Measurements from ENCODE around the gene MARVELD3. TPM values are rescaled to one million over a fixed set of nuclear protein-coding genes. Genes with fewer than 3 reads are reported as not detected.
"Not testable (repeated sequence)": the region's sequence is repeated elsewhere in the genome, so short reads cannot be mapped to it uniquely, and the experiment has no call there.

Gene MARVELD3
- total RNA-seq, 5 donors from 2014 or later (not counting 1 experiment from before 2014, with no cell fraction given) = 0.22 TPM; not detected in 4

DNA sequence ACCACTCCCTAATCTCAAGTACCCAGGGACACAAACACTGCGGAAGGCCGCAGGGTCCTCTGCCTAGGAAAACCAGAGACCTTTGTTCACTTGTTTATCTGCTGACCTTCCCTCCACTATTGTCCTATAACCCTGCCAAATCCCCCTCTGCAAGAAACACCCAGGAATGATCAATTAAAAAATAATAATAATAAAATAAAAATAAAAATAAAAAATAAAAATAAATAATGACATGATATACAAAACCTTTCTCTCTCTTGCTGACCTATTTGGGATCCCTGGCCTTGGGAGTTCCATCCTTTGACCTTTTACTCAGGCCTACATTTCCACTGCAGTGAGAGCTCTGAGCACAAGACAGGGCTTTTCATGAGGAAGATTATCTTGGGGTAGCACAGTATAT, 35.9 kb upstream of the MARVELD3 start:
- DNase-seq; H3K9me3 ChIP-seq; H3K4me3 ChIP-seq (ENCODE audit: control insufficient read depth in 1 of 2, extremely low read depth in 1 of 2, low read length in 1 of 2); H3K9me3 Mint-ChIP-seq; CTCF ChIA-PET; H3K27ac Mint-ChIP-seq; H3K27ac ChIP-seq (ENCODE audit: low read length); ATAC-seq (replicated peaks in 1 of 4); H3K4me1 ChIP-seq (ENCODE audit: control insufficient read depth in 1 of 2, extremely low read depth in 1 of 2, insufficient read depth in 2 of 2, low read length in 2 of 2); H3K4me1 Mint-ChIP-seq; H3K36me3 Mint-ChIP-seq; H3K36me3 ChIP-seq (ENCODE audit: control insufficient read depth in 2 of 2, extremely low read depth in 1 of 2, insufficient read depth in 1 of 2, low read length in 1 of 2); H3K4me3 Mint-ChIP-seq; POLR2A ChIA-PET: not testable (repeated sequence)
- peaks cover 0 to 10% of the 10 kb centered on the region in 2 experiments for H3K27me3 ChIP-seq (replicated peaks in 1 of 2; ENCODE audit: control insufficient read depth in 2 of 2, extremely low read depth in 1 of 2, insufficient read depth in 2 of 2, low read length in 1 of 2)
- no CpG with 5 or more reads among the region's 2 CpGs for WGBS (ENCODE audit: insufficient coverage)
- H3K27me3 Mint-ChIP-seq = peaks cover 47 to 61% of the 10 kb centered on the region in 2 donors

- peaks cover 46 to 63% of the 10 kb centered on the region in 2 donors for H3K27me3 Mint-ChIP-seq
- DNase-seq = no peak
Measured at GRCh38 chr16:71590584-71590983, 35.4 kb upstream of the MARVELD3 start.

GRCh38 chr16:71591917-71592316, 34.1 kb upstream of the MARVELD3 start:
- H3K9me3 Mint-ChIP-seq = no peaks in the 10 kb centered on the region
- no CpG with 5 or more reads among the region's 3 CpGs for WGBS (ENCODE audit: insufficient coverage)
- H3K4me1 Mint-ChIP-seq = no peaks in the 10 kb centered on the region
- no peak overlapping the region for H3K27ac Mint-ChIP-seq
- H3K4me3 Mint-ChIP-seq = no peak overlapping the region
- POLR2A ChIA-PET = no interaction called here
- no peaks in the 10 kb centered on the region for H3K36me3 Mint-ChIP-seq
- no peak for DNase-seq
- Histone ChIP-seq H3K4me3 (ENCODE audit: control insufficient read depth in 1 of 2, extremely low read depth in 1 of 2, low read length in 1 of 2) (no peak overlapping the region), H3K36me3 (ENCODE audit: control insufficient read depth in 2 of 2, extremely low read depth in 1 of 2, insufficient read depth in 1 of 2, low read length in 1 of 2) (no peaks in the 10 kb centered on the region), H3K4me1 (ENCODE audit: control insufficient read depth in 1 of 2, extremely low read depth in 1 of 2, insufficient read depth in 2 of 2, low read length in 2 of 2) (no peaks in the 10 kb centered on the region), H3K27ac (ENCODE audit: low read length) (no peak overlapping the region), H3K9me3 (no peaks in the 10 kb centered on the region), H3K27me3 (replicated peaks in 1 of 2; ENCODE audit: control insufficient read depth in 2 of 2, extremely low read depth in 1 of 2, insufficient read depth in 2 of 2, low read length in 1 of 2) (peaks cover 0 to 13% of the 10 kb centered on the region in 2 experiments)
- CTCF ChIA-PET = interaction anchor here in 1 of 2 donors (1.2 kb wide), 1 partner anchor 19 kb away, joined by 4 read pairs; no protein-coding TSS in a partner anchor
- H3K27me3 Mint-ChIP-seq = peaks cover 35 to 55% of the 10 kb centered on the region in 2 donors
- no peak for ATAC-seq (replicated peaks in 1 of 4)

More at GRCh38 chr16:71590584-71590983, 35.4 kb upstream of the MARVELD3 start:
- Mint-ChIP-seq H3K27ac (no peak overlapping the region), H3K36me3 (no peaks in the 10 kb centered on the region), H3K4me3 (no peak overlapping the region), H3K4me1 (no peaks in the 10 kb centered on the region), H3K9me3 (no peaks in the 10 kb centered on the region)
- H3K4me3 ChIP-seq (ENCODE audit: control insufficient read depth in 1 of 2, extremely low read depth in 1 of 2, low read length in 1 of 2) = no peak overlapping the region
- no peaks in the 10 kb centered on the region for H3K4me1 ChIP-seq (ENCODE audit: control insufficient read depth in 1 of 2, extremely low read depth in 1 of 2, insufficient read depth in 2 of 2, low read length in 2 of 2)
- H3K9me3 ChIP-seq = no peaks in the 10 kb centered on the region
- POLR2A ChIA-PET = no interaction called here
- no peaks in the 10 kb centered on the region for H3K36me3 ChIP-seq (ENCODE audit: control insufficient read depth in 2 of 2, extremely low read depth in 1 of 2, insufficient read depth in 1 of 2, low read length in 1 of 2)
- 78% methylated on average over 4 of the region's 4 CpGs for WGBS (ENCODE audit: insufficient coverage)
- CTCF ChIA-PET = no interaction called here
- ATAC-seq (replicated peaks in 1 of 4) = no peak
- peaks cover 0 to 10% of the 10 kb centered on the region in 2 experiments for H3K27me3 ChIP-seq (replicated peaks in 1 of 2; ENCODE audit: control insufficient read depth in 2 of 2, extremely low read depth in 1 of 2, insufficient read depth in 2 of 2, low read length in 1 of 2)
- H3K27ac ChIP-seq (ENCODE audit: low read length) = no peak overlapping the region

GRCh38 chr16:71593048-71593999, 32.7 kb upstream of the MARVELD3 start:
- Mint-ChIP-seq H3K27ac (no peak overlapping the region), H3K27me3 (peaks cover 30 to 50% of the 10 kb centered on the region in 2 donors), H3K4me1 (no peaks in the 10 kb centered on the region), H3K9me3 (no peaks in the 10 kb centered on the region), H3K36me3 (no peaks in the 10 kb centered on the region), H3K4me3 (no peak overlapping the region)
- no peaks in the 10 kb centered on the region for H3K36me3 ChIP-seq (ENCODE audit: control insufficient read depth in 2 of 2, extremely low read depth in 1 of 2, insufficient read depth in 1 of 2, low read length in 1 of 2)
- no peaks in the 10 kb centered on the region for H3K9me3 ChIP-seq
- DNase-seq = no peak
- no peak for ATAC-seq (replicated peaks in 1 of 4)
- ChIA-PET CTCF (interaction anchor here (0.9 to 1.2 kb wide), 2 partner anchors 18 to 28 kb away, joined by 4 read pairs; no protein-coding TSS in a partner anchor), POLR2A (no interaction called here)
- WGBS (ENCODE audit: insufficient coverage) = no CpG with 5 or more reads among the region's 3 CpGs
- H3K27ac ChIP-seq (ENCODE audit: low read length) = no peak overlapping the region
- peaks cover 0 to 13% of the 10 kb centered on the region in 2 experiments for H3K27me3 ChIP-seq (replicated peaks in 1 of 2; ENCODE audit: control insufficient read depth in 2 of 2, extremely low read depth in 1 of 2, insufficient read depth in 2 of 2, low read length in 1 of 2)
- H3K4me3 ChIP-seq (ENCODE audit: control insufficient read depth in 1 of 2, extremely low read depth in 1 of 2, low read length in 1 of 2) = no peak overlapping the region
- H3K4me1 ChIP-seq (ENCODE audit: control insufficient read depth in 1 of 2, extremely low read depth in 1 of 2, insufficient read depth in 2 of 2, low read length in 2 of 2) = no peaks in the 10 kb centered on the region

DNA sequence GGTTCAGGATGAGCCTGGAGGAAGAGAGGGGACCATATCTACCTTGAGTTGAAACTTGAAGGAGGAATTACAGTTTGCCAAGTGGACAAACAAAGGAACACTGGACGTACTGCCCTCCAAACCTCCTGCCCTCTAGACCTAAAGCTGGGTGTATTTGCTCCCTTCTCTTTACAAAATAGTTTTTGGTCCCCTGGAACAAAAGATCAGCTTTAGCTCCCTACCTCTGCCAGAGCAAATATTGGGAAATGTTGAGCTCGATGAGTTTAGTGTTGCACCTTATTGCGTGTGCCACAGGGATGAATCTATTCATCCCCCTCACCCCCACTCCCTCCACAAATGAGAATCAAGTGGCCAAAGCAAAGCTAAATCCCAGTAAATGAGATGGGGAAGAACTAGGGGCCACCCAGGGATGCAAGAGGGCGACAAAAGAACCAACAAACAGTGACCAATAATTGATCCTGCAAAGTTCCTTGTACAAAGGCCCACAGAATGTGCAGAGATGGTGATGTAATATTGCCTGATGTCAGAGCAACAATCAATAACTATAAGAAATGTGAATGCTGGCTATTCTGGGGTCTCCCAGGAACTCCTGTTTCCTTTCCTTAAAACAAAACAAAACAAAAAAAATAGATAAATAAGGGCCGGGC, 31.9 kb upstream of the MARVELD3 start:
- Mint-ChIP-seq H3K27me3 (peaks cover 32 to 52% of the 10 kb centered on the region in 2 donors), H3K4me1 (no peaks in the 10 kb centered on the region), H3K27ac (no peak overlapping the region), H3K36me3 (no peaks in the 10 kb centered on the region), H3K9me3 (no peaks in the 10 kb centered on the region), H3K4me3 (no peak overlapping the region)
- ATAC-seq (replicated peaks in 1 of 4) = no peak
- Histone ChIP-seq H3K4me3 (ENCODE audit: control insufficient read depth in 1 of 2, extremely low read depth in 1 of 2, low read length in 1 of 2) (no peak overlapping the region), H3K4me1 (ENCODE audit: control insufficient read depth in 1 of 2, extremely low read depth in 1 of 2, insufficient read depth in 2 of 2, low read length in 2 of 2) (no peaks in the 10 kb centered on the region), H3K36me3 (ENCODE audit: control insufficient read depth in 2 of 2, extremely low read depth in 1 of 2, insufficient read depth in 1 of 2, low read length in 1 of 2) (no peaks in the 10 kb centered on the region), H3K9me3 (no peaks in the 10 kb centered on the region), H3K27ac (ENCODE audit: low read length) (no peak overlapping the region), H3K27me3 (replicated peaks in 1 of 2; ENCODE audit: control insufficient read depth in 2 of 2, extremely low read depth in 1 of 2, insufficient read depth in 2 of 2, low read length in 1 of 2) (peaks cover 0 to 13% of the 10 kb centered on the region in 2 experiments)
- POLR2A ChIA-PET = no interaction called here
- CTCF ChIA-PET = interaction anchor here in 1 of 2 donors (0.9 kb wide), 1 partner anchor 29 kb away, joined by 4 read pairs; no protein-coding TSS in a partner anchor
- WGBS (ENCODE audit: insufficient coverage) = no CpG with 5 or more reads among the region's 5 CpGs
- DNase-seq = no peak

- ATAC-seq (replicated peaks in 1 of 4); H3K36me3 Mint-ChIP-seq; H3K27ac ChIP-seq (ENCODE audit: low read length); H3K4me3 ChIP-seq (ENCODE audit: control insufficient read depth in 1 of 2, extremely low read depth in 1 of 2, low read length in 1 of 2); H3K9me3 ChIP-seq; DNase-seq; CTCF ChIA-PET; H3K9me3 Mint-ChIP-seq; H3K27ac Mint-ChIP-seq; H3K4me1 Mint-ChIP-seq; H3K4me3 Mint-ChIP-seq; H3K36me3 ChIP-seq (ENCODE audit: control insufficient read depth in 2 of 2, extremely low read depth in 1 of 2, insufficient read depth in 1 of 2, low read length in 1 of 2); H3K4me1 ChIP-seq (ENCODE audit: control insufficient read depth in 1 of 2, extremely low read depth in 1 of 2, insufficient read depth in 2 of 2, low read length in 2 of 2): not testable (repeated sequence)
- POLR2A ChIA-PET = interaction anchor here in 1 of 2 donors (0.6 kb wide), 1 partner anchor 330 kb away, joined by 5 read pairs; no protein-coding TSS in a partner anchor
- peaks cover 32 to 53% of the 10 kb centered on the region in 2 donors for H3K27me3 Mint-ChIP-seq
- peaks cover 0 to 17% of the 10 kb centered on the region in 2 experiments for H3K27me3 ChIP-seq (replicated peaks in 1 of 2; ENCODE audit: control insufficient read depth in 2 of 2, extremely low read depth in 1 of 2, insufficient read depth in 2 of 2, low read length in 1 of 2)
- 14% methylated on average over 1 of the region's 7 CpGs for WGBS (ENCODE audit: insufficient coverage)
Measured at GRCh38 chr16:71595340-71595826, 30.6 kb upstream of the MARVELD3 start.

All from T-cell (primary cell).